ENCODE measurements around the gene MAGEA1.
"Not testable (repeated sequence)": the region's sequence is repeated elsewhere in the genome, so short reads cannot be mapped to it uniquely, and the experiment has no call there.

MAGEA1 gene

GRCh38 chrX:153179131-153179530 is at the start of gene MAGEA1:
Gene MAGEA1, plus strand, starts transcription at chrX:153179284. Its CDS starts 3,106 bp downstream, at chrX:153182390.
- H3K4me3 ChIP-seq = no peak within 1 kb of the TSS
- peaks cover 48 to 82% (median 75%) of the 10 kb centered on the region in 11 experiments for H3K27me3 ChIP-seq
- no peak within 1 kb of the TSS for H3K4me2 ChIP-seq
- no peak within 1 kb of the TSS for H3K27ac ChIP-seq
- peaks cover 0 to 7% (median 0%) of the 10 kb centered on the region in 11 experiments; a peak in 3 of 22 replicates for H3K9me3 ChIP-seq (replicated peaks in 1 of 11)
- H3K9ac ChIP-seq = no peak within 1 kb of the TSS
- TF ChIP-seq Cebpa-rat (IDR thresholded peaks at IDR 0.05) = no peak
- no peaks in the 10 kb centered on the region for H3K36me3 ChIP-seq
- peaks cover 0 to 13% (median 0%) of the 10 kb centered on the region in 11 experiments; a peak in 5 of 22 replicates for H4K20me1 ChIP-seq
- H3K4me1 ChIP-seq = no peaks in the 10 kb centered on the region

- H3K4me2 ChIP-seq; H4K20me1 ChIP-seq; H3K9me3 ChIP-seq (replicated peaks in 1 of 11); H3K27ac ChIP-seq; H3K27me3 ChIP-seq; H3K36me3 ChIP-seq; H3K4me1 ChIP-seq; H3K9ac ChIP-seq; H3K4me3 ChIP-seq: not testable (repeated sequence)
These were observed 46.2 kb upstream of the MAGEA1 start for GRCh38 chrX:153132924-153133323.

DNA sequence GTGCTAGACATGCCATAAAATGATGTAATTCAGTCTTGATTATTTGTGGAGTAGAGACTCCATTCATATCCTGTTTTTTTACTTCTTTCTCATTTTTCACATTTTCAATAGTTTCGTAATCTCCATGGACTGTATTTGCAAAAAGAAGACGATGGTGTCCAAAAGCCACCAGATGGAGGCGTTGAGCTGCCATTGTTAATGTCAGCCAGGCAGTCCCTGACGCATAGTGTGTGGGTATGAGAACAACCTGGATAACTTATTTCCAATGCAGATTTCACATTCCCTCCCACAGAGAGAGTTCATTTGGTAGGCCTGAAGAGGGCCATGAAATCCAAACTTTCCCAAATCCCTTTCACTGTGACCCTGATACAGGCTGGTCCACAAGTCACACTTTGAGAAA is 40.0 kb upstream of the MAGEA1 start:
- not testable (repeated sequence) for H3K9me3 ChIP-seq (replicated peaks in 1 of 11); H3K4me3 ChIP-seq; H3K9ac ChIP-seq

DNA sequence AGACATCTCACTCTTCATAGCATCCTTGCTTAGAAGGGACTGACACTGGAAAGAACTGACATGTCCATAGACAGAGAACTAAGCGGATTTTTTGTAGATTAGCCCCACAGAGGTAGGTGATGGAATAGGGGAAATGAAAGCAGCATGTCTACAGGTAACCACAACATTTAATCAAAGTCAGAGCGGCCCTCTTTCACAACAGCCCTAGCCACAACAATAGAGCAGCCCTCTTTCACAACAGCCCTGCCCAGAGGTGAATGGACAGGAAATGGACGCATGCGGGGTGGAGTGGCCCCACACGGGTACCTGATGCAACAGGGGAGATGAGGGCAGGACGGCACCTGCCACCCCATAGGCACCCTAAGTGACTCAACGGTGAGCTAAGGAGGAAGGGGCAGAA is 32.8 kb upstream of the MAGEA1 start:
- H3K4me3 ChIP-seq; H3K9me3 ChIP-seq (replicated peaks in 1 of 11); H3K9ac ChIP-seq: not testable (repeated sequence)

More for the DNA sequence above, 40.0 kb upstream of the MAGEA1 start:
- H3K27me3 ChIP-seq, H3K4me1 ChIP-seq, H4K20me1 ChIP-seq, H3K36me3 ChIP-seq, H3K27ac ChIP-seq, H3K4me2 ChIP-seq: not testable (repeated sequence)

DNA sequence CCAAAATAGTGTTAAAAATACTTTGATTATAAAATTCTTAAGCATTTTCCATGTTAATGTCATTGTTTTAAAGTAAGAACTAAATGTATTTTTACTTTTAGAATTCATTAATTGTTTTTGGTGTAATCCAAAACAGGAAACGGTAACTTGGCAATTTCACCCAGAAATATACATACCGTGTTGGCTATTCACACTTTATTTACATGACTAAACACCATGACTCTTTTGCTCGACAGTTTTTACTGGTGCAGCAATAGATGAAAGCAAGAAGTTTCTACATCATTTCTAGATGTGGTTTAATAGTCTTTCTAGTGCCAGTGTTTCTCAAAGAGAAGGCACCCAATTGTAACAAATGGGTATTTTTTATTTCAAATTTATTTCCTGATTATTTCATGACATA is 25.6 kb upstream of the MAGEA1 start:
- no peak for TF ChIP-seq Cebpa-rat (IDR thresholded peaks at IDR 0.05)
- Histone ChIP-seq H3K4me2 (no peak overlapping the region), H3K27ac (no peak overlapping the region), H3K4me3 (no peak overlapping the region), H3K27me3 (peaks cover 76 to 91% (median 83%) of the 10 kb centered on the region in 11 experiments), H3K9me3 (replicated peaks in 1 of 11) (0 out of 22 replicates have a peak, but pooled peaks cover 0 to 3% (median 0%) of the 10 kb centered on the region in 11 experiments), H4K20me1 (no peaks in the 10 kb centered on the region), H3K36me3 (no peaks in the 10 kb centered on the region), H3K9ac (no peak overlapping the region), H3K4me1 (no peaks in the 10 kb centered on the region)

More for the DNA sequence above, 32.8 kb upstream of the MAGEA1 start:
- not testable (repeated sequence) for H4K20me1 ChIP-seq, H3K36me3 ChIP-seq, H3K4me2 ChIP-seq, H3K27ac ChIP-seq, H3K4me1 ChIP-seq
- H3K27me3 ChIP-seq = peaks cover 10 to 20% (median 16%) of the 10 kb centered on the region in 11 experiments

- Histone ChIP-seq H3K4me2 (no peak overlapping the region), H3K27me3 (peaks cover 86 to 98% (median 93%) of the 10 kb centered on the region in 11 experiments), H4K20me1 (no peaks in the 10 kb centered on the region; a peak in 1 of 22 replicates), H3K9me3 (replicated peaks in 1 of 11) (no peaks in the 10 kb centered on the region), H3K4me3 (no peak overlapping the region), H3K9ac (no peak overlapping the region), H3K36me3 (no peaks in the 10 kb centered on the region), H3K27ac (no peak overlapping the region), H3K4me1 (no peaks in the 10 kb centered on the region)
- no peak for TF ChIP-seq Cebpa-rat (IDR thresholded peaks at IDR 0.05)
These were observed 21.6 kb upstream of the MAGEA1 start for GRCh38 chrX:153157450-153157849.

DNA sequence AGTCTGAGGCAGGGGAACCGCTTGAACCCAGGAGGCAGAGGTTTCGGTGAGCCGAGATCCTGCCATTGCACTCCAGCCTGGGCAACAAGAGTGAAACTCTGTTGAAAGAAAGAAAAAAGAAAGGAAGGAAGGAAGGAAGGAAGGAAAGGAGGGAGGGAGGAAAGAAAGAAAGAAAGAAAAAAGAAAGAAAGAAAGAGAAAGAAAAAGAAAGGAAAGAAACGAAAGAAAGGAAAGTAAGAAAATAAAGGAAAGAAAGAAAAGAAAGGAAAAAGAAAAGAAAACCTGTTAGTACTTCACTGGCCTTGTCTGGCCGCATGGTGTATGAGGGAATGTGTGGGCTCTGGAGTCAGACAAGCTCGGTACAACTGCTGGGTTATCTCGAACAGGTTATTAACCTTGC is 20.8 kb upstream of the MAGEA1 start:
- no peak overlapping the region for H3K9ac ChIP-seq
- no peak overlapping the region for H3K4me3 ChIP-seq
- H3K4me1 ChIP-seq = no peaks in the 10 kb centered on the region
- no peak overlapping the region for H3K4me2 ChIP-seq
- no peak overlapping the region for H3K27ac ChIP-seq
- no peaks in the 10 kb centered on the region; a peak in 1 of 22 replicates for H4K20me1 ChIP-seq
- H3K36me3 ChIP-seq = no peaks in the 10 kb centered on the region
- peaks cover 81 to 98% (median 92%) of the 10 kb centered on the region in 11 experiments for H3K27me3 ChIP-seq
- TF ChIP-seq Cebpa-rat (IDR thresholded peaks at IDR 0.05) = no peak
- H3K9me3 ChIP-seq (replicated peaks in 1 of 11) = no peaks in the 10 kb centered on the region

DNA sequence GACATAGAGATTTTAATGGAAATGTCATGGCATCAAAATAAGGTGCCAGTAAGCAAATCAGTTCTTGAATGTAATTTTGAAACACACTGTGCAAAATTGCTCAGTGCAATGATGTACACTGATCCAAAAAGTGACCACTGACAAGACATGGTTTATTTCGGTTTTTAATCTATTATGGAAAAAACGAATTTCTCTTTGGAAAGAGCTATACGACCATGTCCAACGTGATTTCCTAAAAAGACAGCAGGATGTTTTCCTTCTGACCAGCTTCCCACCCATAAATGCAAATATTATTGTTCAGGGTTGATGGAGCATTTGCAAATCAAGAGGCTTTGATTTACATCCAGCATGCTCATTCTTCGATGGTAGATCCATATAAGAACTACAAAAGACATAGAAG is 17.1 kb upstream of the MAGEA1 start:
- Histone ChIP-seq H3K9ac (no peak overlapping the region), H4K20me1 (no peaks in the 10 kb centered on the region; a peak in 1 of 22 replicates), H3K4me1 (no peaks in the 10 kb centered on the region), H3K4me3 (no peak overlapping the region), H3K4me2 (no peak overlapping the region), H3K27me3 (peaks cover 78 to 100% (median 92%) of the 10 kb centered on the region in 11 experiments), H3K27ac (no peak overlapping the region), H3K36me3 (no peaks in the 10 kb centered on the region), H3K9me3 (replicated peaks in 1 of 11) (peaks cover 0 to 24% (median 7%) of the 10 kb centered on the region in 11 experiments; a peak in 7 of 22 replicates)
- TF ChIP-seq Cebpa-rat (IDR thresholded peaks at IDR 0.05) = no peak

GRCh38 chrX:153164733-153165132 is 14.4 kb upstream of the MAGEA1 start:
- no peak overlapping the region for H3K4me2 ChIP-seq

DNA sequence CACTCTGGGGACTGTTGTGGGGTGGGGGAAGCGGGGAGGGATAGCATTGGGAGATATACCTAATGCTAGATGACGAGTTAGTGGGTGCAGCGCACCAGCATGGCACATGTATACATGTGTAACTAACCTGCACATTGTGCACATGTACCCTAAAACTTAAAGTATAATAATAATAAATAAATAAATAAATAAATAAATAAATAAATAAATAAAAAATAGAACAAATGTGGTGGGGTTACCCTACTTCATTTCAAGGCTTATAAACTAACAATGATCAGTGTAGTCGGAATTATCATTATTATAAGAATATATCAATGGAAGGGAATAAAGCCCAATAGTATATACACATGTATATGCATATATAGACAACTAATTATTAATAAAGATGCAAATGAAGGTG is 10.7 kb upstream of the MAGEA1 start:
- Histone ChIP-seq H3K9me3 (replicated peaks in 1 of 11) (peaks cover 0 to 37% (median 17%) of the 10 kb centered on the region in 11 experiments; a peak in 18 of 22 replicates), H3K27me3 (peaks cover 64 to 81% (median 75%) of the 10 kb centered on the region in 11 experiments)
- not testable (repeated sequence) for H3K4me1 ChIP-seq, H4K20me1 ChIP-seq, H3K4me3 ChIP-seq, H3K4me2 ChIP-seq, H3K9ac ChIP-seq, H3K36me3 ChIP-seq, H3K27ac ChIP-seq

More at GRCh38 chrX:153164733-153165132, 14.4 kb upstream of the MAGEA1 start:
- Histone ChIP-seq H3K36me3 (no peaks in the 10 kb centered on the region), H3K9me3 (replicated peaks in 1 of 11) (peaks cover 0 to 29% (median 9%) of the 10 kb centered on the region in 11 experiments; a peak in 16 of 22 replicates), H3K9ac (no peak overlapping the region), H4K20me1 (no peaks in the 10 kb centered on the region; a peak in 1 of 22 replicates), H3K27me3 (peaks cover 64 to 83% (median 78%) of the 10 kb centered on the region in 11 experiments), H3K4me3 (no peak overlapping the region), H3K4me1 (no peaks in the 10 kb centered on the region), H3K27ac (no peak overlapping the region)
- TF ChIP-seq Cebpa-rat (IDR thresholded peaks at IDR 0.05) = no peak

All from BLaER1 treated with 17β-estradiol and CSF1 and Interleukin-3, amounts not matched to agents 10 nM and 100 nM (cell line).